Activated CD8-positive, alpha-beta memory T cell treated with anti-CD3 and anti-CD28 coated beads for 1 hour (primary cell): ENCODE measurements around the gene ST6GALNAC6.
A peak's percentile ranks its signal among the peaks of the same experiment; 100 is the strongest.

Source experiments
- DNase-seq, 2 donors: peaks; one replicate each; pipeline ENCODE4 v3.0.0-alpha.2; 2020; ENCODE audit warnings: low read depth in 1 of 2; ENCODE audit errors: extremely low read depth in 1 of 2

The ST6GALNAC6 gene

DNA sequence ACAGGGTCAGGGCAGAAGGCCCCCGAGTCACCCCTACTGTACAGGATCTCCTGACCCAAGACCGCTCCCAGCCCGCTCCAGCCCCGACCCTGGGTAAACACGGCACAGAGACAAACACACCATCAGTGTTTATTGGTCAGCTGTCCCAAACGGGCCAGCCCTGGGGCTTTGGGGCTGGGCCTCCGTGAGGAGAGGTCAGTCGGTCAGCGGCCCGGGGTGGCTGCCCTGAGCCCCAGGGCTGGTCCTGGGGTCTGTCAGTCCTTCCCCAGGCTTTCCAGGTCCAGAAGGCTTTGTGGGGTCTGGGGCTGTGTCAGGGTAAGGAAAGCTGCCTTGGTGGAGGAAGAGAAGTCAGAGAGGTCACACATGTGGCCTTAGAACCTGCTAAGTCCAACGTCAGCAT, 35.6 kb upstream of the ST6GALNAC6 start:
- no peak for DNase-seq

DNA sequence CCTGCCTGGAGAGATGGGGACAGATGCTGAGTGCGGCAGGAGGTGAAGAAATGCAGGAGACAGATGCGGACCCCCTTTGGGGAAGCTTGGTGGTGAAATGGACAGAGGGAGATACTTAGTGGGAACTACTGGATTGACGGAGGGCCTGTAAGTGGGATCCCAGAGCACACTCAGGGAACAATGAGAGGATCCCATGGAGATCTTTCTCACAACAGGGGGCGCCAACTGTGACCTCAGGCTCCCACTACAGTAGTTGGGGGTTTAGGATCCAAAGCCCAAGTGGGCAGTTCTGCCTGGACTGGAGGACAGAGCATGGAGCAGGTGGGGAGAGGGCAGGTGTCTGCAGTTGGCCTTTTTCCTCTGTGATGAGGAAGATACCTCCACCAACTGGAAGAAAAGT, 34.8 kb upstream of the ST6GALNAC6 start:
- DNase-seq: no peak

DNA sequence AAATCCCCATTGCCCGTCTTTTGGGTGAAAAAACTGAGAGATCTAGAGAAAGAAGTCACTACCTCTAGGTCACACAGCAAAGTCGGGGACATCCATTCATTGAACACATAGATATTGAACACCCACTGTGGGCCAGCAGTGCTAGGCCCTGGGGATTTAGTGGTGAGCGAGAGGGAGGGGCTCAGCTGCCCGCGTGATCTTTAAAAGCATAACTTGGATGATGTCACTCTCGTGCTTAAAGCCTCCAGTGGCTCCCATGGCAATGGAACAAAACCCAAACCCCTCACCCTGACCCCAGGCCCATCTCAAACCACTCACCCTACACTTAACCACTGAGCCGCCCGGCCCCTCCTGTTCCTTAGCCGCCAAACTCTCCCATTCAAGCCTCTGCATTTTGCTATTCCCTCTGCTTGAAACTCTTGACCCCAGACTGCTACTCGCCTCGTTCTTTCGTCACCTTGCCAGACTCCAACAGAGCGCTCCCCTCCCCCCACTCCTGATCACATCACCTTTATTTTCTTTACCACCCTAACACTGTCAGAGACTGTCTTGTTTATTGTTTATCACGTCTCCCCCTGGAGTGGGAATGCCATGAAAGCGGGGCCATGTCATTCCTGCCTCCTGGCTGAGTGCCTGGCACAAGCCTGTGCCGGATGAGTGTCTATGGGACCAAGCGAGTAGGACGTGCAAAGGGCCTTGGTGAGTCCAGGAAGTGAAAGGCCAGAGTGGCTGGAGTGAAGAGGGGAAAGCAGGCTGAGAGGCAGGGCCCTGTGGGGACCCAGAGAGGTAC, 31.9 kb upstream of the ST6GALNAC6 start:
- DNase-seq: no peak

DNA sequence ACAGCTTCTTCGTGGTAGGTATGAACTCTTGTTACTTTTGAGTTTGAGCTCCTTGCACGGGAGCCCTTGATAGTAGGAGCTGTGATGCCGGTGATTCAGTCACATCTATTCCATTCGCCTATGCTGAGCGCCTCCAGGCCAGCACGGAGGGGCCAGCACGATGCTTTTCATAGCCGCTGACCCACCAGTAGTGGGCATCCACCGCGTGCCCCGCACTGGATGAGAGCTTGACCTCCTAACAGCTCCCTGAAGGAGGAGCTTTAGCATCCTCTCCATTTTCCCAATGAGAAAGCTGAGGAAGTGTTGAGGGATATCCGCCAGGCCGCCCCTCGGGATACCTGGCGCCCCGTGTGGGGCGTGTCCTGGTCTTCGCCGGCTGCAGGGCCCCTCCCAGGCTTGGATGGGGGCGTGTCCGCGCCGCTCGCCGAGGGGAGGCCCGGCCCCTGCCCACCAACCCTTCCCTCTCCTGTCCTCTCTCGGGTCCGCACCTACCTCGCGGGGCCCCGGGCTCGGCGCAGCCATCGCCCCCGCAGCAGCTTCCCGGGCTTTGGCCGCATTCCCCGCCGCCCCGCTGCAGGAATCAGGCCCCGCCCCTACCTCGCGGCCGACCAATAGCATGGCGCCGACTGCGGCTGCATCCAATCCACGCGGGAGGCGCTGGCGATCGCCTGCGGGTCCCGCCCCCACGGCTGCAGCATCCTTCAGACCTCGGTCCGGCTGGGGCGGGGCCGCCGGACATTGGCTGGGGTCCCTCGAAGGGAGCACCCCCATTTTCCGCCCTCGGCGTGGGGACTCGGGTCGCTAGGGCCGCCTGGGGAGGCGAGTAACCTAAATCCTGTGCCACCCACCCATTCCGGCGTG, 31.1 kb upstream of the ST6GALNAC6 start, which contains the start of gene PIP5KL1:
PIP5KL1 (minus strand) TSS at position 547 of the 861 bp plus-strand sequence; CDS start at position 522, 25 bp downstream.
- DNase-seq: peak in 1 of 2 donors; percentile 61

DNA sequence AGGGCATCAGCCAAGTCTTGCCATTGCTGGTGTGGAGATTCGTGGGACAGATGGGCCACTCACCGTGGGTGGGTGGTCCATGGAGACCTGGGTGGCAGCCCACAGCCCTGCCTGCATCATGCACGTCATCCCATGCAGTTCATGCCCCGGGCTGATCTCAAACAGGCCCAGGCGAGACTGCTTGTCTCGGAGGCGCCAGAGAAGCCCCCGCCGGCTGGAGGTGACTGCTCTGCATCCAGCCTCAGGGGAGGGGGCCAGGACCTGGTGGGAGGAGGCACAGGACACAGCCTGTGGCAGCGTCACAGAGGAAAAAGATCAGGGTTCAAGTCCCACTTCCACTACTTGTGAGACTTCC, 30.2 kb upstream of the ST6GALNAC6 start:
- no peak for DNase-seq

DNA sequence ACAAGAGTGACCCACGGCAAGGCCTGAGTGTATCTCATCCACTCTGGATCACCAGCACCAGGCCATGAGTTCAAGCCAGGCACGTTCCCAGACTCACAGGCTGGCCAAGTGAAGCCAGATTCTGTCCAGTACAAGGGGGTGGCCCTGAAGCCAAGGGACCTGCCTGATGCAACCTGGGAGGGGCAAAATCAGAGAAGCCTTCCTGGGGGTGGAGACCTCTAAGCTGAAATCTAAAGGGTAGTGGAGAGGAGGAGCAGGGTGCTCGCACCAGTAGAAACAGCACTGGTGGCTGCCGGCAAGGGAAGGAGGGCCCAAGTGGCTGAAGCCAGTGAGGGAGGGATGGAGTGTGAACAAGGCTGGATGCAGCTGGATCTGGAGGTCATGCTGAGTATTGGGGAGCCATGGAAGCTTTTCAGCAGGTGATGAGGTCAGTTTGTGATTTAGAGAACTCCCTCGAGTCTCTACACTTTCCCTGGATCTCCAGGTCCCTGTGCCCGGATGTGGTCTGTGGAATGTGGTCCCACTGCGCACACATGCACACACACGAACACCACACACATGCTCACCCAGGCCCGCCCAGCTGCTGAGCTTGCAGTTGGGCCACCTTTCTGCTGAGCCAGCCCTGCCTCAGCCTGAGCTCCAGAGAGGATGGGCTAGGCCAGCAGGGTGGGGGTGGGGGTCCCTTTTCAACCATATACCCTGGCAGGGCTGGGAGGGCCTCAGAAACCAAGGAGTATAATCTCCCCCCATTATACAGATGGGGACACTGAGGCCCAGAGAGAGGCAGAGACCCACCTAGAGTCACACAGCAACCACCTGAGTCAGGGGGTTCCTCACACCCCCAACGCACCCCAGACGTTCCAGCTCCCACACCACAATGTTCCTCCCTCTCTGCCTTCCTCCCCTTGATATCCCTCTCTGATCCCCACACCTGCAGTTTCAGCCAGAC, 29.5 kb upstream of the ST6GALNAC6 start:
- no peak for DNase-seq

DNA sequence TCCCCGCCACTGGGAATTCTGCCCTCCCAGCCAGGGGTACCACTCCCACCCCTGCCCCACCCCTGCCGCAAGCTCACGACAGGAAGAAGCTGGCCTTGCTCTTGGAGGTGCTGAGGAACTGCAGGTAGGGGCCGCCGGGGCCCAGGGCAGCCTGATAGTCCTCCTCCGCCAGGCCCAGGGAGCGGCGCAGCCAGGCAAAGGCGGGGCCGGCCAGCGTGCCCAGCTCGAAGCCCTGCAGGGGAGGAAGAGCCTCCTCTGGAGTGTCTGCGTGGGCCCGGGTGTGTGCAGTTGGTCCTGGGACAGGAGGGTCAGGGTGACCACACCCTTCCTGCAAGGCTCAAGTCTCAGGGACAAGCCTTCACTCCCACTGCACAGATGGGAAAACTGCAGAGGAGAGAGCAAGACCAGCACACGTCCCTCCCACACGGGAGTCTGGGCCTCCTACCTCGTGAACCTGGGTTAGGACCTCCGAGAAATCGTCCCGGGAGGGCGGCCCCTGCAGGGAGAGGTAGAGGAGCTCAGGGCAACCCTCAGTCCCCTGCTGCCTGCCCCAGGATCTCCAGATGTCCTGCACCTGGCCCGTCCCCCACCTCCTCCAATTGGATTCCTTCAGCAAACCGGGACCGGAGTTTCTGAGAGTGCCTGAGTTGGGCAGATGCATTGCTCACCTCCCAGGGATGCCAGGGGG, 28.7 kb upstream of the ST6GALNAC6 start:
- no peak for DNase-seq

DNA sequence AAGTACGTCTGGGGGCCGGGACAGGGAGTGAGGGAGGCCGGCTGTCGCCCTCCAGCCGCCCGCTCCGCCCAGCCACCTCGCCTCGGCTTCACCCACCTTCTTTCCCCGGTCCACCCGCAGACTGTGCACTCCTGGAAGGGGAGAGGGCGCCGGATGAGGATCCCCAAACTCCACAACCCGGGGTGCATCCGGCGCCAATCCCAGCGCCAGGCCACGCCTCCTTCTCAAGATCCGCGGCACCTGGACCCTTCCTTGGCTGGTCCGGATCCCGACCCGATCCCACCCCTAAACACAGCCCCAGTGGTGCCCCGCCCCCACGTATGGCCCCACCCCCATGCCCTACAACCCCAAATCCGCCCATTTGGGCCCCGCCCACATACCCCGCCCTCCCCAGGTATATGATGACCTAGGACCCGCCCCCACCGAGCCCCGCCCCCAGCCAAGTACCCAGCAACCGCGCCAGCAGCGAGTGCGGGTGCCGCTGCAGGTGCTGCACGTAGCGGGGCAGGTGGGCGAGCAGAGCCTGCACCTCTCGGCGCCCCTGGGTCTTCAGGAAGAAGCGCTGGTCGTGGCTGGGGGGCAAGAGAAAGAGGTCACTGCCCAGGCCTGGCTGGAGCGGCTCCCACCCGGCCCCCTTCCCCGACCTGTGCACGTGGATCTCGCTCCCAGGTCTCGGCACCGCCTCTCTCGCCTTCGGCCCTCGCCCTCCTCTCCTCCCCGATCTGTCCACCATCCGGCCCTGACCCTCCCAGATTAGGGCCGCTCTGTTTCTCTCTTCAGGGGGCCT, 28.0 kb upstream of the ST6GALNAC6 start:
- peak; percentile 57 to 67 for DNase-seq

DNA sequence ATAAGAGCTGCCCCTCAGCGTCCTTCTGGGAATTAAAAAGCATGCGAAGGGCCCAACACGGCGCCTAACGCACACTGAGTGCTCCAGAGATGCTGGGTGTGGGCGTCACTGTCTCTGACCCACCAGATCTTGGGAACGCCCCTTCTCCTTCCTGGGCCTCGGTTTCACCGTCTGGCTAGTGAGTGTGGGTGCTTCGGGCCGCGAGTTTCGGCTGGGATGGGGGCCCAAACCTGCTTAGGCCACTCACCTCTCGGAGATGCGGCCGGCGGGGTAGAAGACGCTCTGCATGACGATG, 27.4 kb upstream of the ST6GALNAC6 start:
- DNase-seq: no peak

DNA sequence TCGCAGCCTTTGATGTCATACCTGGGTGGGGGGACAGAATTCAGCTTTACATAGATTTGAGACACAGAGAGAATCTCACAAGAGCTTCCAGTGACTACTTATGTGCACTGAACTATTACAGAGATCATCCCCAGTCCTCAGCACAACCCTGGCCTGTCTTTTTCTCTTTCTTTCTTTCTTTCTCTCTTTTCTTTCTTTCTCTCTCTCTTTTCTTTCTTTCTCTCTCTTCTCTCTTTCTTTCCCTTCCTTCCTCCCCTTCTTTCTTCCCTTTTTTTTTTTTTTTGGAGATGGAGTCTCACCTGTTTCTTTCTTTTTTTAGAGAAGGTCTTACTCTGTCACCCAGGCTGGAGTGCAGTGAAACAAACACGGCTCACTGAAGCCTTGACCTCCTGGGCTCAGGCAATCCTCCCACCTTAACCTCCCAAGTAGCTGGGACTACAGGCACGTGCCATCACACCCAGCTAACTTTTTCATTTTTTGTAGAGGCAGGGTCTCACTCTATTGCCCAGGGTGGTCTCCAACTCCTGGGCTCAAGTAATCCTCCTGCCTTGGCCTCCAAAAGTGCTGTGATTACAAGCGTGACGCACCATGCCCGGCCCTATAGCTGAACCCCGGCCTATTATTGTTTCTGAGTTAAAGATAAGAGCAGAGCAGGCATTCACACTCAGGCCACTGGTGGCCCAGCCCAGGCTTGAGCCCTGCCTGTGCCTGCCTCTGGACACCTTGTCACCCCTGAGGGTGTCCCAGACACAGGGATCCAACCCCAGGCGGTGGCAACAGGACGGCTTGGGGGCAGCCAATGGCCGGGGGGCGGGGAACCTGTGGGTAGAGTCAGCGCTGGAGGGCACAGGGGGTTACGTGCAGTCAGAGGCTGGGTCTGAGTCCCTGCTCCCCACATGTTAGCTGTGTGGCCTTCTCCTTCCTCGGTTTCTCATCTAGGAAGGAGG, 26.8 kb upstream of the ST6GALNAC6 start:
- no peak for DNase-seq

DNA sequence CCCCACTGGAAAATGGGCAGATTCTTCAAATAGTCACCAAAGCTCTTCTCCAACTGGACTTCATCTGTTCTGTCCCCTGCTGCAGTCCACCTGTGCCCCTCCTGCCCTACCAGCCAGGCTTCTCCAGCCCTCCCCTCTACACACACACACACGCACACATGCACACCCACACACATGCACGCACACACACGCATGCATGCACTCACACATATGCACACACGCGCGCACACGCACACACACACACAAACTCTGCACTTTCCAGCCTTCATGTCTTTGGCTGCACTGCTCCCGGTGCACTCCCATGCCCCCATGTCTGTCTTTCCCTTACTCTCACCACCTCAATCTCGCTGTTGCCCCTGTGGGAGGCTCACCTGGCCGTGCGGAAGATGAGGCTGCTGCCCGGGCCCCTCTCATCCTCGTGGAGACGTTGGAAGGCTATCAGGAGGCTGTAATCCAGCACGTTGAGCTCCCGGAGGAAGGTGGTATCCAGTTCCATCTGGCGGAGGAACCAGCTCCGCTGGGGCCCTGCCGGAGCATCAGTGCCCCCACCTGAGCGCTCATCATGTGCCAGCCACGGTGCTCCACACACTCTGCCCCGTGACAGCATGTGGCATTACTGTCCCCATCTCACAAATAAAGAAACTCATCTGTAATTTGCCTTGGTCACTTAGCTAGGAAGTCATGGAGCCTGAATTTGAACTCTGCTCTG, 25.5 kb upstream of the ST6GALNAC6 start:
- DNase-seq: no peak

DNA sequence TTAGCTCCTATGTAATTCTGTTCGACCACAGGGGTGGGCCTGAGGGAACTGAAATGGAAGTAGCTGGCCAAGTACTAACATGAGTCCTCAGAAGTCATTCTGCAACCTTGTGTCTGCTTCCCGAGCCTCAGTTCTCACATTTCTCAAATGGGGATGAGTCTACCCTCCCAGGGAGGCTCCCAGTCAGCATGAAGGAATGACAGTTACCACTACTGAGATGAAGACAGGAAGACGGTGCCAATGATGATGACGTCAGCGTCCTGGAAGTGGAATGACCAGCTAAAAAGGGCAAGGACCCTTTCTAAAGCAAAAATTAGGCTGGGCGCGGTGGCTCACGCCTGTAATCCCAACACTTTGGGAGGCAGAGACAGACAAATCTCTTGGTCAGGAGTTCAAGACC, 24.4 kb upstream of the ST6GALNAC6 start:
- no peak for DNase-seq

DNA sequence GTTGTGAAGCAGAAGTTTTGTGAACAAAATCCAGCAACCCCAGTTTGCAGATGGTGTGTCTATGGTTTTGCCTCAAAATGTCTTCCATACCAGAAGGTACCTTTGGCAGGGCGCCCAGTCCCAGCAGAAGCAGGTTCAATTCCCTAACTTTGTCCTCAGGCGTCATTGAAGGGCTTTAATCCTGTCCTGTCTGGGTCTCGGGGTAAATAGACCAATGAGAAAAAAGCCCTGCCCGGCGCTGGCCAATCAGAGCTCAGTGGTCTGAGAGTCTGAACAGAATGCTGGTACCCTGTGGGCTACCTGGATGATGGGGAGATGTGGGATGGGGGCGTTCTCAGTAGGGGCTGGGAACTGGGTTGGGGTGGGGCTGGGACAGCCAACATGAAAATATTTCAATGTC, 23.6 kb upstream of the ST6GALNAC6 start:
- DNase-seq: no peak

DNA sequence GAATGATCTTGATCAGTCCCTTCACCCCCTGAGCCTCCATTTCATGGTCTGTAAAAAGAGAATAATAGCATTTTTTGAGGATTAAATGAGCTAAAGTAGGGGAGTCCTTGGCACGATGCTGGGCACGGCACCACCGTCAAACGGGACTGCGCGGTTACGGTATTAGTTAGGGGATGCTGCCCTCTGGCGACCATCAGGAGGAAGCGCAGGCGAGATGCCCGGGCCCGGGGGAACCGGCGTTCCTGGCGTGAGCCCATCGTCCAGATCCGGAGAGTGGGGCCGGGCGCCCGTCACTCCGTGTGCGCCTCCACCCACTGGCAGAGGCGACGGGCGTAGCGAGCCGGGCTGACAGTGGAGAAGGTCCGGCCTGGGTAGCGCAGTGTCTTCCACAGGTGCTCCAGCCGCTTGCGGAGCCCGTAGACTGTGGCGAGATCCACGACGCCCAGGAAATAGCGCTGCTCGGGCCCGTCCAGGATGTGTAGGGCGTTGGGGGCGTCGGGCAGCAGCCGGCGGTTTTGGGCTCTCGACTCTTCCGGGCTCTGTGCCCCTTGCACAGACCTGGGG, 22.2 kb upstream of the ST6GALNAC6 start:
- peak in 1 of 2 donors; percentile 70 for DNase-seq

DNA sequence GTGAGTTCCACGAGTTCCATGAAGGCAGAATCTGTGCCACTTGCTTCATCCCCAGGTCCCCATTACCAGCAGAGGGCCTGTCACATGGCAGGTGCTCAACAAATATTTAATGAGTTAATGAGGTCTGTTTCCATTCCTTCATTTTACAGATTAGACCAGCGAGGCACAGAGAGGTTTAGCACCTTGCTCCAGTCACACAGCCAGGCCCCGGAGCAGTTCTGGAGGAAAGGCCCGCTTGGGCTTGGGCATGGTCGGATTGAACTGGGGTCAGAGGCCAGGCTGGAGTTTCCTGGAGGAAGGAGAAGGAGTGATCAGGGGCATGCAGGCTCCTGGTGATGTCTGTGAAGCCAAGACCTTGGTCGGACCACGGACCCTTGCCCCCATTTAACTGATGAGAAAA, 21.4 kb upstream of the ST6GALNAC6 start:
- DNase-seq: no peak

DNA sequence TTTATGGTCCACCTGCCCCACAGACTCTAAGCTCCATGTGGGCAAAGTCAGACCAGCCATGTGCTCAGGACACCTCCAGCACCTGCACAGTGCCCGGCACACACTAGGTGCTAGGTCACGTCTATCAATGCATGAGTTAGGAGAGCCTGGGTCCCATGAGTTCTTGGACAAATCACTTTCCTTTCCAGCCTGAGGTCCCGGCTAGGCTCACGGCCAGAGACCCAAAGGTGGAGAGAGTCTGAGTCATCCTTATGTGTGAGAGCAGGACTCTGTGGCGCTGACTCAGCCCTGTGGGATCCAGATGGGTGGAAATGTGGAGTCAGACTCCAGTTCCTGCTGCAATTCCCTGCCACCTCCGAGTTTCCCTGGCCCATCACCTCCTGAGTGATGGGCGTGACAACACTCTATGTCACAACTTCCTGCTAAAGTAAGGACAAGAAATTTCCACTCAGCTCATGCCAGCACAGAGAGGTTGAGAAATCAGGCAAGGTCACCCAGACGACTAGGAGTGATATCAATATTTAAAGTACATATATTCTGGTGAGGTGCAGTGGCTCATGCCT, 19.9 kb upstream of the ST6GALNAC6 start:
- DNase-seq: no peak
